Measurements from ENCODE around the gene SYCE3.

Gene SYCE3

DNA sequence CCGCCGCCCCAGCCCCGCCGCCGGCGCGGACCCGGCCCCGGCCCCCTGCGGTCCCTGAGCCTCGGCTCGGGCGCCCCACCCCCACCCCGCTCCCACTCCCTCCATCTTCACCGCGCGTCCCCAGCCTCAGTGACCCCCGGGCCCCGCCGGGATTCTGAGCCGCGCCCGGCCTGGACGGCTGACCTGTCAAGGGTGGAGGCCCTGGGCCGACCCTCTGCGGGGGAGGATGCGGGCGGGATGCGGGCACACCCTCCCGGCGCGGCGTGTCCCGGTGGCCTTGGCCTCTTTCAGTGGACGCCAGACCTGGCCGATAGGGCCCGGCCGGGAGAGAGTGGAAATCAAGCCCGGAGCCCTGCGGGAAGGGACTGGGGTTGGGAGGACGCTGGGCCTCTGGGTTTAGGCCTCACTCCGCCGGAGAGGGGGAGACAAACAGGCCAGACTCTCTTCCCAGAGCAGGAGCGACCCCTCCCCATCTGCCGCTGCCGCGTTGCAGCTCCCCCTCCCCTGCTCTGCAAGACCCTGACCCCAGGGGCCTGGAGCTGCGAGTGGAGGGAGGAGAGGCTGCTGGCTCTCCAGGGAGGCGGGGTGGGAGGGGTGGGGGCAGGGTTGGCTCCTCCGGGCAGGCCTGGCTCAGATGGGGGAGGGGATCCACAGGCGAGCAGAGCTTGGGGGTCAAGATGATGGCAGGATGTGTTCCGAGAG is 38.4 kb upstream of the SYCE3 start:
- DNase-seq, result peak in 1 of 51 donors; percentile 37

DNA sequence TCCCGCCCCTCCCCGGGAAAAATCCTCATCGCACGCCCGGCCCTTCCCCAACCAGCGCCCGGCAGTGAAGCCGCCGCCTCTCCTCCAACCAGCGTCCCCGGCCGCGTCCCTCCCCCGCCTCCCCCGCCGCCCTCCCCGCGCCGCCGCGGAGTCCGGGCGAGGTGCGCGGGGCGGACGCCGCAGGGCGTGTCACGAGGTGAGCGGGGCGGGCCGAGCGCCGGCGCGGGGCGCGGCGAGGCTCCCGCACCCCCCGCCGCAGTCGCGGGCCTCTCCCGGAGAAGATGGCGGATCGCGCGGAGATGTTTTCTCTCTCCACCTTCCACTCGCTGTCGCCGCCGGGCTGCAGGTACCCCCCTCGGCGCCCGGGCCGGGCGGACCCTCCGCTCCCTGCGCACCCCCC is 37.8 kb upstream of the SYCE3 start, which contains the start of gene MAPK8IP2:
Gene MAPK8IP2 (plus strand): TSS at position 256 of the 400 bp plus-strand sequence. CDS start 26 bp downstream, at position 282.
- peak in 11 of 51 donors; percentile 27 to 50 (median 39) for DNase-seq

DNA sequence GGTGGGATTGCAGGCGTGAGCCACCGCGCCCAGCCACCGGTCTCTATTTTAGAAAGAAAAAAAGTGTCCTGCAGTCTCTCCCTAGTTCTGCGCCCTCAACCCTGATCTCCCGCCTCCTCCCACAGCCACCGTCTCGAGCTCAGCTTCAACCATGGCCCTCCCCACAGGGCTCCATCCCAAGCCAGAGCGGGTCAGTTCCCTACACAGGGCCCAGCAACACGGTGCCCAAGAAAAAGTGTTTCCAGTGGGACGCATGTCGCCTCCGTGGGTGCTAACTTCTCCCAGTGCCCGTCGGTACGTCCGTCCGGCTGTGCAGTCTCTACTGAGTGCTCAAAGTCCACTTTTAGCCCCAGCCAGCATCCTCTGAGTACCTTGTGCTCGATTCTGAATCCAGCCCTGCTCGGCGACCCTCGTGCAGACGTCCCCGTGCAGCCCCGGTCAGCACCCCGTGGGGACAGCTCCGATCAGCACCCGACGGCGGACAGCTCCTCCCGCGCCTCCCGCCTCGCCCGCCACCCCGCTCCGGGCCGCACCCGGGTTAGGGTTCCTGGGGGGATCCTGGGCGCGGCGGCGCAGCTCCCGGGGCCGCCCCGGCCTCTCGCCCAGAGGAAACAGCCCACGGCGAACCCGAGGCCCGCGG is 37.2 kb upstream of the SYCE3 start:
- DNase-seq, result peak in 14 of 51 donors; percentile 19 to 61 (median 36)

DNA sequence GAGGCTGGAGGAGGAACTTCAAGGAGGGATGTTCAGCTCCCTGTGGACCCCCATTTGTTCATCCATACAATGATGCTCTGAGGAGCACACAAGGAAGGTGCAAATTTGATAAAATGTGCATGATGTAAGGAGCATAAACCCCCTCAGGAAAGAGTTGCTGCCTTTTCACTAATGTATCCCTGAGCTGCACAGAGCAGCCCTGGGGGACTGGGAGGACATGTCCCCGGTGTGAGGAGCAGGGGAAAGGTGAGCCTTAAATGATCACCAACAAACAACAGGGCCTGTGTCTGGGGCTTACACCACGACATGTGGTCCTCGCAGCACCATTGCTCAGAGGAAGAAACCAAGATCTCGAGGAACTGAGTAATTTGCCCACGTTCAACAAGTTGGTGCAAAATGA is 34.4 kb upstream of the SYCE3 start:
- no peak for DNase-seq

DNA sequence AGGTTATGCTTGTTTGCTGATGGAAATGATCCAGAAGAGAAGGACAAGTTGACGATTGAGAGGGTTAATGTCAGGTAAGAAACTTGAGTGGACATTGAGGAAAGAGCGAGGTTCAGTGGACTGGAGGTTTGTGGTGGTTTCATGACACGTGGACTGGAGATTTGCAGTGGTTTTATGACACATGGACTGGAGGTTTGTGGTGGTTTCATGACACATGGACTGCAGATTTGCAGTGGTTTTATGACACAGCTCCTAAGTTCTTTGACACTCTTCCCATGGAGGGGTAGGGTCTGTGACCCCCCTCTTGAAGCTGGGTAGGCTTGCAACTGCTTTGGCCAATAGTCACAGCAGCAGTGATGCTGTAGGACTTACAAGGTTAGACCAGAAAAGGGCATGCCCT is 32.5 kb upstream of the SYCE3 start:
- DNase-seq, result no peak

DNA sequence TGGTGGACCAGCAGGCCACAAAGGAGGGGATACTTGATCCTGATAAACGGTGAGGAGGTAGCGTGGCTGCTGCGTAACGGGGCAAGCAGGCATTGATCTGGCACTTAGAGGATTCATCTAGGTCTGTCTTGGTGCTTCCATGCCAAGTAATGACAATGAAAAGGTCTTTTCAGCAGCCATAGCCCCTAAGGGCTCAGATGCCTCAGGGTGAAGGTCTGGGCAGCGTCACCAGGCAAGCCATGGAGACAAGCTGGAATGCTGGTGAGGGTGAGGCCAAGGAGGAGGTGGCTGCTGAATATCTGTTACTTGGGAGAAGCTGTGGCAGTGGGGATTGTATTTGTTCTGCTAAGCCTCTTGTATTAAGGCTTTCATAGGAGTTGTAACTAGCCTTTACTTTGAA is 24.7 kb upstream of the SYCE3 start:
- DNase-seq, result no peak

DNA sequence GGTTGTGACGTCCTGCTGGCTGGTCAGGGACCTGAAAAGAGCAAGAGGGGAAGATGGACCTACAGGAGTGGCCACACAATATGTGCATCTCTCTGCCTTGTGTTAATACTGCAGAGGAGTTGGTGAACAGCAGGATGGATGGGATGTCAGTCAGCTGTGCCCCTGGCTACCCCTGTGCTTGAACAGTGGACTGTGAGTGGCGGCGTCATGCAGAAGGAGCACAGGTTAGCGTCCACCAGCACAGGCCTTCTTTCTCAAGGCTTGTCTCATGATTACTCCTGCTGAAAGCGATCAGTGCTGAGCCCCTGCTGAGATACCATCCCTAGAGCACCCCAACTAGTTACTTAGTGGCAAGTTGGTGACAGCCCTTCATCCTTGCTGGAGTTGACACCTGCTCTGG is 23.7 kb upstream of the SYCE3 start:
- DNase-seq, result no peak

DNA sequence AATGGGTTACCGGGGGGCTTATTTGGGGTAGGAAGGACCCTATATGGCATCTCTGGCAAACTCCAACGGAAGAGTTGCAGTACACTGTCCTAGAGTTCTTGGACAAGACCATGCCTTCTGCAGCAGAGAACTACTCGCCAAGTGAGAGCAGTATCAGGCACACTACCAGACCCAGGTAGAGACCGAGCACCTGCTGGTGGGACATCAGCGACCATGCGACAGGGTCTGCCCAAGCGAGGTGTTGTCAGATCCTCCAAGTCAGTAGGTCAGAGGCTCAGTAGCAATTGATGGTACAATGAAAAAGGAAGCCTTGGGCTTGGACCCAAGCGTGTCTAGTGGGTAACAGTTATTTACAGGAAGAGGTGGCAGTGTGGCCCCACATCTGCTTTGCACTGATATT is 23.1 kb upstream of the SYCE3 start:
- DNase-seq, result no peak

DNA sequence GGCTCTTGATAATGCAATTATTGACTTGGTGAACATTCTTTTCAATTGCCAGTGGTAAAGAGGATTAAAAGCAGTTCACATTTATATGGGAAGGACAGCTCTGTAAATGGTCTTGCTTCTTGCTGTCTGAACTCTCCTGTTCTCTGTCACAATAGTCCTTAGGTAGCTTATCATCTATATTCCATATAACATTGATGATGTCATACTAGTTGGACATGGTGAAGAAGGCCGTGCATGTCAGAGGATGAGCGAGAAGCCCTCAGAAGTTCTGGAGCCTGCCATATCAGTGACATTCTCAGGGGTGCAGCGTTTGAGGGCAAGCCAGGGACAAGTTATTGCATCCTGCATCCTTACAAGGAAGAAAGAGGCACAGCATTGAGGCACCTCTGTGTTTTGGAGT is 22.5 kb upstream of the SYCE3 start:
- DNase-seq, result no peak

DNA sequence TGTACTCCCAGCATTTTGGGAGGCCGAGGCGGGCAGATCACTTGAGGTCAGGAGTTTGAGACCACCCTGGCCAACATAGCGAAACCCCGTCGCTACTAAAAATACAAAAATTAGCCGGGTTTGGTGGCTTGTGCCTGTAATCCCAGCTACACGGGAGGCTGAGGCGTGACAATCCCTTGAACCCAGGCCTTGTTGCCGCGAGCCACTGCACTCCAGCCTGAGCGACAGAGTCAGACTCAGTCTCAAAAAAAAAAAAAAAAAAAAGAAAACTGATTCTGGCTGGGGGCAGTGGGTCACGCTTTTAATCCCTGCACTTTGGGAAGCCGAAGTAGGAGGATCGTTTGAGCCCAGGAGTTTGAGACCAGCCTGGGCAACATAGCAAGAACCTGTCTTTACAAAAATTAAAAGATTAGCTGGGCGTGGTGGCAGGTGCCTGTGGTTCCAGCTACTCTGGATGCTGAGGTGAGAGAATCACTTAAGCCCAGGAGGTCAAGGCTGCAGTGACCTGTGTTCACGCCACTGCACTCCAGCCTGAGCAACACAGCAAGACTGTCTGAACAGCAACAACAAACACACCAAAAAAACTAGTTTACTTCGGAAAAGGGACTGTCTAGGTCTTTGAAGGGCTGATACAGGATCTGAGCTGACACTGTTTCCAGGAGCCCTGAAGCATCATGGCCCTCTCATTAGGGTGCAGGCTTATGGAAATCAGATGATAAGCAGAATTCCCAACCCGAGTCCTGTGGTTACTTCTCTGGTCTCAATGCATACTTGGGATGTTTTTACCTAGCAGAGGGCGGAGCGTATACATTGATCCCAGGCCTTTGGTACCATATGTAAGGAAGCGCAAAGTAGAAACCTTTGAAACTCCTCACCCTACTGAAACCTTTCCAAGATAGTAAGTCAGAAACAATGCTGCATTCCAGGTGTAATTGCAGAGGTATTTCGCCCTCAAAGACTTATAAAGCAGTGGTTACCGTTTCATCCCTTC is 21.7 kb upstream of the SYCE3 start:
- no peak for DNase-seq

DNA sequence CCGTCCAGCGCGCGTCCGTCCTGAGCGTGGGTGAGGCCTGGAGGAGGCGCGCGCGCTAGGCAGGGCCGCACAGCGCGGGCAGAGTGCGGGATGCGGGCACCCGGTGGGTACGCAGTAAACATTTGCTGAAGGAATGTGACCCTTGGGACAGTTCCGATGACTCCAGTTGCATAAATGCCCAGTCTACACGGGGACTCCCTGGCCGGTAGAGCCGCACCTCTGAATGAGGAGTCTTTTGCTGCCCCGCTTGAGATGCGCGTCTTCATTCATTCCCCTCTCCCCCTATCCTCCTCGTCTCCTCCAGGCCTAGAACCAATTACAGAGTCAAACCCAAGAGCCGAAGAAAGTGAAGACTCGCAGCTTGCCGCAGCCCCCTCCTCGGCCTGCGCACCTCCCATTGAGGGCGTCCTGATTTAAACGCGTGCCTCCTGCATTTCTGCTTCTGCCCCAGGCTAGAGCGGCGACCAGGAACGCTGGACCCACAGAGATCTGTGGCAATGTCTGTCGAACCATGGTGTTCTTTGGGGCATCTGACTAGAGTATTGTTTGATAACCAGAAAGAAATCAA is 20.7 kb upstream of the SYCE3 start:
- peak in 1 of 51 donors; percentile 55 for DNase-seq

DNA sequence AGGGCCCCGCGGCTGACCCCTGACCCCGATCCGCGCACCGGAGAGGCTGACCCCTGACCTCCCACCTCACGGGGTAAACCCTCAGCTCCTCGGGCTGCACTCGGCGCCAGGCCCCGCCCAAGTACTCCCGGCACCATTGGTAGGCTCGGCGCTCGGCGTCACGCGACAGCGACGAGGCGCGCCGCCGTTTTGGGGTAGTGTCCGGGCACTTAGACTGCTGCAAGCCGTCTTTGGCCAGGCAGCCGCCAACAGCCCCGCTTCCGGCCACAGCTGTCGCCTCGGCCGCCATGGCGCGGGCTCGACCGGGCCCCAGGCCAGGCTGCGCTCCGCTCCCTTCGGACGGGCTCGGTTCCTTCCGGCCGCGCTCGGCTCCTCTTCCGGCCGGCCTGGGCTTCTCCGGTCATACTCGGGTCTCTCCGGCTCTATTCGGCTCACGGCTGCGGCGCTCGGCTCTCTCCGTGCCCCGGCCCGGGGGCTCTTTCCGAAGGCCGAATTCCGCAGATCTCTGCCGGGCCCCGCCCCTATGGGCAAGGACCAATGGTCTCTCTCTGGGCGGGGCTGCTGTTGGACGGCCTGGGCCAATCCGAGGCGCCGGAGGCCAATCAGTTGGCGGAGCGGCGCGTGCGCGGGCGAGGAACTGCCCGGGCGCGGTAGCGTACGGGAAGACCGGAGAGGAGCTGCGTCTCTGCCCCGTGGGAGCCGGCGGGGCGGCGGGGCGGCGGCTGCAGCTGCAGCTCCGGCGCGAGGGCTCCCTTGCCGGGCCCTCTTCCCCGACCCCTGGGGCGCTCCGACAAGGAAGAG is 20.0 kb upstream of the SYCE3 start, which contains the start of gene CHKB:
Gene CHKB (minus strand): TSS at position 357 of the 801 bp plus-strand sequence. CDS start 68 bp downstream, at position 289.
- peak; percentile 77 to 99 (median 97) for DNase-seq

DNA sequence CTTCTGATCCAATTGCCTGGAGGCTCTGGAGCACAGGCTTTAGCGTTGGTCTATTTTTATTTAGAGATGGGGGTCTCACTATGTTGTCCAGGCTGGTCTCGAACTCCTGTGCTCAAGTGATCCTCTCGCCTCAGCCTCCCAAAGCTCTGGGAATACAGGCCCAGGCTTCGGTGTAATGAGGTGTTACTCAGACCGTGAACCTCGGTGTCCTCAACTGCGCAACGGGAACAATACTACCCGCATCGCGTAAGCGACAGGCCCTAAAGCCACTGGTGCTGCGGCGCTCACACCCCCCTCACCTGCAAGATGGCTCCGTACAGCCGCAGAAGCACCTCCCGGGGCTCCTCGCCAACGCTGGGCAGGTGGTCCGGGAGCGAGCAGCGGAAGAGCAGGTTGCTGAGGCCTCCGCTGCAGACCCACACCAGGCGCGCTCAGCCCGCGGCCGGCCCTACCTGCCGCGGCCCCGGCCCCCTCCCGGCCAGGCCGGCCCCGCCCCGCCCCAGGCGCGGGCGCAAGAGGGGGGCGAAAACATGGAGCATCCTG is 19.3 kb upstream of the SYCE3 start:
- peak in 6 of 51 donors; percentile 48 to 63 (median 58) for DNase-seq

DNA sequence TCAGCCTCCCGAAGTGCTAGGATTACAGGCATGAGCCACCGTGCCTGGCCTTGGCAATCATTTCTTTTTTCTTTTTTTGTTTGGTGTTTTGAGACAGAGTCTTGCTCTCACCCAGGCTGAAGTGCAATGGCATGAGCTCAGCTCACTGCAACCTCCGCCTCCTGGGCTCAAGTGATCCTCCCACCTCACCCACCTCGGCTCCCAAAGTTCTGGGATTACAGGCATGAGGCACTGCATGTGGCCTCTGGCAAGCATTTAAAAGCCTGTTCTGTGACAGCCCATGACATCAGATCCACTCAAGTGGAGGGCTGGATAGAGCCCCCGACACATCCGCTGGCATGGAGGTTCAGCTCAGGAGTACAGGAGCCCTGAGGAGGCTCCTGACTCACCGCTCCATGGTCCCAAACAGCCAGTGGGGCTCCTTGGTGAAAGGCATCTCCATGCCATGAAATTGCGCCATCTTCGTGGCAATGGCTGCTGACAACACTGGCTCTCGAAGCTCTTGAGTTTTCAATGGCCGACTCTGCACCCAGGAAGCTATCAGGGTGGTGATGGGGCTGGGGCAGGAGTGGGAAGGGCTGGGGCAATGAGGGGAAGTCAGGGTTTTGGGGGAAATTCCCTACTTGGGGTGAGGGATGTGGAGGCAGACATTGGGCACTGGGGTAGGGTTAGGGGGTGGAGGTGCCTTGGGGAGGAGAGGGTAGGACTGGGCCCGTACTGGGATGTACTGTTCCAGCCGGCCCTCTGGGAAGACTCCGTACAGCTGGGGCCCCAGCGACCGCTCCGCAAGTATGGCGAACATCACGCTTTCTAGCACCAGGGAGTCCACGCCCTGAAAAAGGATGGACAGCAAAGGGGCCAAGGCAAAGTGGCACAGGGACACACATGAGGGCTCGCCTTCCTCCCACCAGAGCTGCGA is 18.6 kb upstream of the SYCE3 start:
- DNase-seq, result no peak

DNA sequence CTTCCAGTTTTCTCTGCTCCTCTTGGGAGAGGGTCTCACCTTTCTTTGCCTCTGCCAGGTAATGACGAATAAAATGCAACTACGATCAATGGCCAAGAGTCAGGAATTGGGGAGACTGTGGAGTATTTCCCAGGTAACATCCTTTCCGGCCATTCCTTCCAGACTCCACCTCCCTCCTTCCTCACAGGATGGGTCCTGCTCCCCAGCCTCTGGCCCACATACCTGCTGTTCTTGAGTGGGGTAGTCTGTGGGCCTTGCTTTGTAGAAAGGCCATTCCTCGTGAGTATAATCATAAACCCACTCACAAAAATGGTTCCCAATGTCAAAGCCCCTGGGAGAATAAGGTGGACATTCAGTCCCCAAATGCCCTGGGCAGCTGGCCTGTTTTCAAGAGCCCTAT is 17.0 kb upstream of the SYCE3 start:
- no peak for DNase-seq

DNA sequence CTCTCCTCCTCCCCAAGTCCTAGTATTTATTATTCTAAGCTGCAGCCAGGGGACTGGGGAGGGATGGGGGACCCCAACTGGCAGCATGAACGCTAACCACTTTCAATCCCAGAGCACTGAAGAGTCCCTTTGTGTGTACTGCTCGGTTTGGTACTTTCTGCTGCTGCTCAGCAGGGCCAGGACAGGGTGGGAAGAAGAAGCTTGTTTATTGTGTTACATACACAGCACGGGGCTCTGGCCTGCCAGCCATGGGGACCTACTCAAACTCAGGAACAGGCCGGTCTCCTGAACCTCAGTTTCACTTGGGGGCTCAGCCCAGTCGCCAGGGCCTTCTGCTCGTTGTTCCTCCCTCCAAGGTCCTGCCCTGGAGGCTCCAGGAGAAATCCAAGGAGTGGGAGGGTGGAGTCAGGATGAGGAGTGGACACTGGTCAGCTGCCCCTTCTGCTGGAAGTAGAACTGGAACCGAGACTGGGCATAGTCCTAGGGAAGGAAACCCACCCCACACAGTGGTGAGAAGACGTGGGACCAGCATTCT is 16.1 kb upstream of the SYCE3 start:
- DNase-seq, result no peak

DNA sequence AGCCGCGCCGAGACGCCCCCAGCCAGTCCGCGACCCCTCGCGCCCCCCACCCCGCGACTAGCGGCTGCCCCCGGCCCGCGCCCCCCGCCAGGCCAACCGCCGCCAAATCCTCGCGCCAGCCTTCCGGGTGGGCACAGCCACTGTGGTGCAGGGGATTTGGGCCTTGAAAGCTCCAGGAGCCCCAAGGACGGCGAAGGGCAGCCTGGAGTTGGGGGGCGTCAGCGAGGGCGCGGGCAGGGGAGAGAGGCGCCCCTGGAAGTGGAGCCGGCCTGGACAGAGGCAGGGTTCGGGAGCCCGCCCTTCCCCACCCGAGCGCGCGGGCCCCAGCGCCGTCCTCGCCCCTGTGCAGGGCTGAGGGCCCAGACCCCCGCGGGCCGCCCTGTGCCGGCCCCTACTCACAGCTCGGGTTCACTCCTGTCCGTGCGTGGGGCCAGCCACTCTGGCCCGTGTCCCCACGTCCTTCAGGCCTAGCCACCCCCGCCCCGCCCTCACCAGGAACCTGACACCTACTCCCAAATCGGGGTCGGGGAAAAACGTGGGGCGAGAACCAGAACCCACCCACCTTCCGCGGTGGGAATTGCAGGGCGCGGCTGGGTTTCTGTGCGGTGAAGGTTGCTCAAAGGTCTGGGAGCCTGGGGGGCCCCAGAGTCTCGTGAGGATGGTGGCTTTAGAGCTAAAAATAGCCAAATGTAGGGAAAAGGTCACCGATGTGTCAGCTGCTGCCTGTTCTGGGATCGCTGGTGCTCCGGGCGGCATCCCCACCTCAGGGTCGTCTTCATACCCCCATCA is 15.5 kb upstream of the SYCE3 start, which contains the start of gene CPT1B:
Gene CPT1B (minus strand): TSS at position 441 of the 789 bp plus-strand sequence. CDS start 512 bp downstream, outside the sequence.
- DNase-seq, result peak in 1 of 51 donors; percentile 11

DNA sequence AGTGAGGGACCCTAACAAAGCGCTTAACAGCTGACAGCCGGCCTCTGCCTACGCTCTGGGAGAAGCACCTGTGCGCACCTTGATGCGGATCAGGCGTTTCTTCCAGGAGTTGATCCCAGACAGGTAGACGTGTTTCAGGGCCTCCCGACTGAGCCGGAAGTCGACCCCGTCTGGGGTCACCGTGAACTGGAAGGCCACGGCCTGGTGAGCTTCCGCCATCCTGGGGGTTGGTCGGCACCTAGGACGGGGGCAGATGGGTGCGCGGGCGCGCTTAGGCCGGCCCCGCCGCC is 14.9 kb upstream of the SYCE3 start:
- no peak for DNase-seq

All from hypothalamus (tissue), 51 donors.